A549 treated with CpdA at 1 μM for 4 hours (cell line): ENCODE results near the gene DTD1. TPM values are rescaled to one million over a fixed set of nuclear protein-coding genes. Genes with fewer than 3 reads are reported as not detected.

Experiments
- total RNA-seq: library from RNA; stranded (reverse); fragments of 200-300 nt; extraction: Qiagen RNA extraction; gene quantifications from 5 replicates; pipeline ENCODE4 v1.2.3, GENCODE V29; 2022; ENCODE audit warnings: low read depth

DTD1 gene, protein sequence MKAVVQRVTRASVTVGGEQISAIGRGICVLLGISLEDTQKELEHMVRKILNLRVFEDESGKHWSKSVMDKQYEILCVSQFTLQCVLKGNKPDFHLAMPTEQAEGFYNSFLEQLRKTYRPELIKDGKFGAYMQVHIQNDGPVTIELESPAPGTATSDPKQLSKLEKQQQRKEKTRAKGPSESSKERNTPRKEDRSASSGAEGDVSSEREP
- 76.4 to 81.0 TPM (median 79.1 TPM) in 5 replicates for total RNA-seq

GRCh38 chr20:18587665-18588573, at the start of gene DTD1:
Gene DTD1, plus strand, starts transcription at chr20:18588054. Its CDS starts 19 bp downstream, at chr20:18588073.

GRCh38 chr20:18566892-18567738, 20.7 kb upstream of the DTD1 start, which contains the start of gene SMIM26:
Gene SMIM26, plus strand, starts transcription at chr20:18567432. Its CDS starts 47 bp downstream, at chr20:18567479.

DNA sequence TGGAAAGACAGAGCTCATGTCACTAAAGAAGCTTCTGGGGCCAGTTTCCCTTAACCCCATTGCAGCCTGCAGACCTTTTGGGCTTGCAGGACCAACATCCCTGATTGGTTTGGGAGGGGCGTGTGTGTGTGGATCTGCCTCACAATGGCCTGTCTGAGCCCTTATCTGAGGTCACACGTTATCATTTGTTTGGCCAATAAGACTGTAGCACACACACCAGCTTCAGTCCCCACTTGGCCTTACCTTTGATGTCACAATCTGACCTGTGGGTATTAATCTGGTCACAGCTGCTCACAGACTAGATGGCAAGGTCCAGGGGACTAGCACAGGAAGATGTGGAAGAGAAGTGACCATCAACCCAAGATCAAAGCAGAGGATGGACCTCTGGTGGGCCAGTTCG, 225.6 kb downstream of the DTD1 start, which contains the start of gene SCP2D1:
Gene SCP2D1, plus strand, starts transcription at position 301 of the 400 bp plus-strand sequence. Its CDS starts 33 bp downstream, at position 334.

Other genes with a start within 250 kb of the DTD1 start
- gene DZANK1, start 121.0 kb upstream of the DTD1 start, total RNA-seq, result 2.9 to 3.2 TPM (median 3.1 TPM) in 5 replicates
- 13.7 to 27.3 TPM (median 15.9 TPM) in 5 replicates for gene POLR3F, start 120.7 kb upstream of the DTD1 start, total RNA-seq
- 14.3 to 17.2 TPM (median 15.8 TPM) in 5 replicates for gene RBBP9, start 90.8 kb upstream of the DTD1 start, total RNA-seq
- gene SEC23B, start 80.1 kb upstream of the DTD1 start, total RNA-seq, result 60.8 to 67.4 TPM (median 64.1 TPM) in 5 replicates
- 136 to 176 TPM (median 142 TPM) in 5 replicates for gene SMIM26, start 20.6 kb upstream of the DTD1 start, total RNA-seq
- not detected in 5 replicates for gene SCP2D1, start 225.7 kb downstream of the DTD1 start, total RNA-seq